Measurements from ENCODE around the gene PHYKPL. TPM values are rescaled to one million over a fixed set of nuclear protein-coding genes. Genes with fewer than 3 reads are reported as not detected.
"Not testable (repeated sequence)": the region's sequence is repeated elsewhere in the genome, so short reads cannot be mapped to it uniquely, and the experiment has no call there.

PHYKPL gene
- total and polyA plus RNA-seq, 4 donors: 24.1 to 78.0 (median 51.3) TPM

DNA sequence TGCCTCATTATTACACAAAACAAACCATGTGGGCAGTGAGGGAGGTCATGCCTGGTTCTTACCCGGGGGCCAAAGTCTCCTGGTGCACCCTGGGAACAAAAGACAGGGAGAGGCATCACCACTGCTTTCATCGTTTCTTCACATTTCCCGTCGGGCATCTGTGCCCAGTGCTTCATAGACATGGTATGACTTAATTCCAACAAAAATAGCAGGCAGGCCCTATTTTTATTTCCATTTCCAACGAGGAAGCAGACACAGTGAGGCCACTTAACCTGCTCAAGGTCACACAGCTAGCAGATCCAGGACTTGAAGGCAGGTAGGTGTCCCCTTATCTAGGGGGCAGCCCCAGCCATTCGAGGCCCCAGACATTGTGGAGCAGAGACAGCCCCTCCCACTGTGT lies 34.6 kb upstream of the PHYKPL start:
- no peak for DNase-seq (ENCODE audit: low read depth in 4 of 6, low spot score in 6 of 6)
- Histone ChIP-seq H3K27ac (ENCODE audit: low read depth, low read length) (no peak overlapping the region), H3K36me3 (ENCODE audit: control insufficient read depth, insufficient read depth, low read length) (no peaks in the 10 kb centered on the region), H3K4me3 (ENCODE audit: low read depth, low read length) (no peak overlapping the region), H3K27me3 (ENCODE audit: control insufficient read depth, insufficient read depth, low read length) (no peaks in the 10 kb centered on the region), H3K4me1 (ENCODE audit: control insufficient read depth, insufficient read depth, low read length) (peaks cover 3% of the 10 kb centered on the region), H3K9me3 (ENCODE audit: control insufficient read depth, insufficient read depth, low read length) (no peaks in the 10 kb centered on the region)
- WGBS (ENCODE audit: insufficient coverage): 78% methylated on average over 6 of the region's 6 CpGs

- H3K27ac ChIP-seq (ENCODE audit: low read depth, low read length): no peak overlapping the region
- H3K27me3 ChIP-seq (ENCODE audit: control insufficient read depth, insufficient read depth, low read length): no peaks in the 10 kb centered on the region
- H3K4me1 ChIP-seq (ENCODE audit: control insufficient read depth, insufficient read depth, low read length): peaks cover 3% of the 10 kb centered on the region
- H3K36me3 ChIP-seq (ENCODE audit: control insufficient read depth, insufficient read depth, low read length): no peaks in the 10 kb centered on the region
- no peaks in the 10 kb centered on the region for H3K9me3 ChIP-seq (ENCODE audit: control insufficient read depth, insufficient read depth, low read length)
- no peak for DNase-seq (ENCODE audit: low read depth in 4 of 6, low spot score in 6 of 6)
- WGBS (ENCODE audit: insufficient coverage): 81% methylated on average over 10 of the region's 10 CpGs
- no peak overlapping the region for H3K4me3 ChIP-seq (ENCODE audit: low read depth, low read length)
Observed at GRCh38 chr5:178266581-178266980, 34.0 kb upstream of the PHYKPL start.

- H3K36me3 ChIP-seq (ENCODE audit: control insufficient read depth, insufficient read depth, low read length): no peaks in the 10 kb centered on the region
- WGBS (ENCODE audit: insufficient coverage): 94% methylated on average over 7 of the region's 7 CpGs
- H3K4me3 ChIP-seq (ENCODE audit: low read depth, low read length): no peak overlapping the region
- no peak for DNase-seq (ENCODE audit: low read depth in 4 of 6, low spot score in 6 of 6)
- no peaks in the 10 kb centered on the region for H3K27me3 ChIP-seq (ENCODE audit: control insufficient read depth, insufficient read depth, low read length)
- H3K27ac ChIP-seq (ENCODE audit: low read depth, low read length): no peak overlapping the region
- H3K9me3 ChIP-seq (ENCODE audit: control insufficient read depth, insufficient read depth, low read length): no peaks in the 10 kb centered on the region
- H3K4me1 ChIP-seq (ENCODE audit: control insufficient read depth, insufficient read depth, low read length): no peaks in the 10 kb centered on the region
Observed at GRCh38 chr5:178265746-178266145, 33.1 kb upstream of the PHYKPL start.

- DNase-seq (ENCODE audit: low read depth in 4 of 6, low spot score in 6 of 6): no peak
- H3K27me3 ChIP-seq (ENCODE audit: control insufficient read depth, insufficient read depth, low read length): no peaks in the 10 kb centered on the region
- 89% methylated on average over 4 of the region's 4 CpGs for WGBS (ENCODE audit: insufficient coverage)
- no peaks in the 10 kb centered on the region for H3K36me3 ChIP-seq (ENCODE audit: control insufficient read depth, insufficient read depth, low read length)
- no peak overlapping the region for H3K27ac ChIP-seq (ENCODE audit: low read depth, low read length)
- H3K4me1 ChIP-seq (ENCODE audit: control insufficient read depth, insufficient read depth, low read length): no peaks in the 10 kb centered on the region
- H3K4me3 ChIP-seq (ENCODE audit: low read depth, low read length): no peak overlapping the region
- H3K9me3 ChIP-seq (ENCODE audit: control insufficient read depth, insufficient read depth, low read length): no peaks in the 10 kb centered on the region
Observed at GRCh38 chr5:178264044-178264443, 31.4 kb upstream of the PHYKPL start.

- Histone ChIP-seq H3K27ac (ENCODE audit: low read depth, low read length) (no peak overlapping the region), H3K36me3 (ENCODE audit: control insufficient read depth, insufficient read depth, low read length) (no peaks in the 10 kb centered on the region), H3K9me3 (ENCODE audit: control insufficient read depth, insufficient read depth, low read length) (no peaks in the 10 kb centered on the region), H3K4me3 (ENCODE audit: low read depth, low read length) (no peak overlapping the region), H3K4me1 (ENCODE audit: control insufficient read depth, insufficient read depth, low read length) (no peaks in the 10 kb centered on the region), H3K27me3 (ENCODE audit: control insufficient read depth, insufficient read depth, low read length) (no peaks in the 10 kb centered on the region)
- 91% methylated on average over 18 of the region's 19 CpGs for WGBS (ENCODE audit: insufficient coverage)
- no peak for DNase-seq (ENCODE audit: low read depth in 4 of 6, low spot score in 6 of 6)
Observed at GRCh38 chr5:178261666-178262600, 29.3 kb upstream of the PHYKPL start.

DNA sequence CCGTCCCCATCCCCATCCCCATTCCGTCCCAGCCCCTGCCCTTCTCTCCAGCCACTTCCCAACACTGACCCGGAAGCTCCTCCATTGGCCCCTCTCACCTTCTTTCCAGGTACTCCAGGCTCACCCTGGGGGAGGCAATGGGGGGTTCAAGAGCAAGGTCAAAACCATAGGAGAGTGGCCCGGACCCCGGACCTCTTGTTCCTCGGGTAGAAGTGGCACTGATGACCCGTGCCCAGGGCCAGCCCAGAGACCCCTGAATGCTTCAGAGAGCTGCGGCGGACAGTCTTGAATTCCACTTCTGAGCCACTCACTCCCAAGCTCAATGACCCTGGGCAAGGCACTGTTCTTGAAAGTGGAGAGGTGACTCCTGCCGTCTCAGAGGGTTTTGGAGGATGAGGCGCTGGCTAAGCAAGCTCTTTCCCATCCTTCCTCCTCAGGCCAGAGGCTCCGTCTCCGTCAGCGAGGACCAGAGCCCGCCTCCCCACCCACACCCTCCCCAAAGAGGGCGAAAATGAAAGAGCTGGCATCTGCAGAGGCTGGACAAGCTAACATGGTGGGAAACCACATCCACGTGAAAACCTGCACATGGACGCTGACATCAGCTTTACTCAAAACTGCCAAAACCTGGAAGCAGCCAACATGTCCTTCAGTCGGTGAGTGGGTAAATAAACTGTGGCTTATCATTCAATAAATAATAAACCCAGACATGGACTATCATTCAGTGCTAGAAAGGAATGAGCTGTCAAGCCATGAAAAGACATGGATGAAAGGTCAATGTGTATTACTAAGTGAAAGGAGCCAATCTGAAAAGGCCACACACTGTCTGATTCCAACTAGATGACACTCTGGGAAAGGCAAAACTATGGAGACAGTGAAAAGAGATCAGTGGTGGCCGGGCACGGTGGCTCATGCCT lies 27.3 kb upstream of the PHYKPL start:
- 87% methylated on average over 9 of the region's 21 CpGs for WGBS (ENCODE audit: insufficient coverage)
- Histone ChIP-seq H3K27me3 (ENCODE audit: control insufficient read depth, insufficient read depth, low read length) (no peaks in the 10 kb centered on the region), H3K4me1 (ENCODE audit: control insufficient read depth, insufficient read depth, low read length) (no peaks in the 10 kb centered on the region)

DNA sequence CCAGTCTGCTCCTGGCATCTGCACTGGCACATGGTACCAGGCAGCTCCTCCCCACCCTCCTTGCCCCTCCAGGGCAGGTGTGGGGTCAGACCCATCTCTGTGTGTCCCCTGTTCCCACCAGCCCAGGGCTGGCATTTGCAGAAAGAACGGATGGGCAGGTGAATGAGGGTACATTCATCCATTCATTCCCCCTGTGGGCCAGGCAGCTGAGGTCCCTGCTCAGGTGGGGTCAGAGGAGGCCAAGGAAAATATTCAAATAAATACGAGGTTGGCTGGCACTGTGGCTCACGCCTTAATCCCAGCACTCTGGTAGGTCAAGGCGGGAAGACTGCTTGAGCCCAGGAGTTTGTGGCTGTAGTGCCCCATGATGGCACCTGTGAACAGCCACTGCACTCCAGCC lies 25.0 kb upstream of the PHYKPL start:
- no peaks in the 10 kb centered on the region for H3K9me3 ChIP-seq (ENCODE audit: control insufficient read depth, insufficient read depth, low read length)
- H3K4me1 ChIP-seq (ENCODE audit: control insufficient read depth, insufficient read depth, low read length): no peaks in the 10 kb centered on the region
- no peaks in the 10 kb centered on the region for H3K27me3 ChIP-seq (ENCODE audit: control insufficient read depth, insufficient read depth, low read length)
- H3K27ac ChIP-seq (ENCODE audit: low read depth, low read length): no peak overlapping the region
- H3K36me3 ChIP-seq (ENCODE audit: control insufficient read depth, insufficient read depth, low read length): no peaks in the 10 kb centered on the region
- 95% methylated on average over 3 of the region's 4 CpGs for WGBS (ENCODE audit: insufficient coverage)
- no peak overlapping the region for H3K4me3 ChIP-seq (ENCODE audit: low read depth, low read length)
- DNase-seq (ENCODE audit: low read depth in 4 of 6, low spot score in 6 of 6): no peak

More for the DNA sequence above, 27.3 kb upstream of the PHYKPL start:
- Histone ChIP-seq H3K9me3 (ENCODE audit: control insufficient read depth, insufficient read depth, low read length) (no peaks in the 10 kb centered on the region), H3K4me3 (ENCODE audit: low read depth, low read length) (no peak overlapping the region), H3K36me3 (ENCODE audit: control insufficient read depth, insufficient read depth, low read length) (no peaks in the 10 kb centered on the region), H3K27ac (ENCODE audit: low read depth, low read length) (no peak overlapping the region)
- DNase-seq (ENCODE audit: low read depth in 4 of 6, low spot score in 6 of 6): no peak

GRCh38 chr5:178256746-178257145 lies 24.1 kb upstream of the PHYKPL start:
- Histone ChIP-seq H3K4me3 (ENCODE audit: low read depth, low read length) (no peak overlapping the region), H3K27ac (ENCODE audit: low read depth, low read length) (no peak overlapping the region), H3K36me3 (ENCODE audit: control insufficient read depth, insufficient read depth, low read length) (no peaks in the 10 kb centered on the region), H3K9me3 (ENCODE audit: control insufficient read depth, insufficient read depth, low read length) (no peaks in the 10 kb centered on the region), H3K27me3 (ENCODE audit: control insufficient read depth, insufficient read depth, low read length) (no peaks in the 10 kb centered on the region), H3K4me1 (ENCODE audit: control insufficient read depth, insufficient read depth, low read length) (no peaks in the 10 kb centered on the region)
- no peak for DNase-seq (ENCODE audit: low read depth in 4 of 6, low spot score in 6 of 6)
- WGBS (ENCODE audit: insufficient coverage): 74% methylated on average over 19 of the region's 19 CpGs

- WGBS (ENCODE audit: insufficient coverage): 93% methylated on average over 16 of the region's 18 CpGs
- H3K27ac ChIP-seq (ENCODE audit: low read depth, low read length); H3K36me3 ChIP-seq (ENCODE audit: control insufficient read depth, insufficient read depth, low read length); DNase-seq (ENCODE audit: low read depth in 4 of 6, low spot score in 6 of 6); H3K9me3 ChIP-seq (ENCODE audit: control insufficient read depth, insufficient read depth, low read length); H3K27me3 ChIP-seq (ENCODE audit: control insufficient read depth, insufficient read depth, low read length); H3K4me3 ChIP-seq (ENCODE audit: low read depth, low read length): not testable (repeated sequence)
- H3K4me1 ChIP-seq (ENCODE audit: control insufficient read depth, insufficient read depth, low read length): peaks cover 10% of the 10 kb centered on the region
Observed at GRCh38 chr5:178253632-178254031, 21.0 kb upstream of the PHYKPL start.

Data from spinal cord (tissue), 10 donors.